ENCODE measurements around the gene S1PR1. TPM values are rescaled to one million over a fixed set of nuclear protein-coding genes. Genes with fewer than 3 reads are reported as not detected.
A peak's percentile ranks its signal among the peaks of the same experiment; 100 is the strongest.

Gene S1PR1
- total RNA-seq, 1 donor from 2014 or later, result 222 TPM

DNA sequence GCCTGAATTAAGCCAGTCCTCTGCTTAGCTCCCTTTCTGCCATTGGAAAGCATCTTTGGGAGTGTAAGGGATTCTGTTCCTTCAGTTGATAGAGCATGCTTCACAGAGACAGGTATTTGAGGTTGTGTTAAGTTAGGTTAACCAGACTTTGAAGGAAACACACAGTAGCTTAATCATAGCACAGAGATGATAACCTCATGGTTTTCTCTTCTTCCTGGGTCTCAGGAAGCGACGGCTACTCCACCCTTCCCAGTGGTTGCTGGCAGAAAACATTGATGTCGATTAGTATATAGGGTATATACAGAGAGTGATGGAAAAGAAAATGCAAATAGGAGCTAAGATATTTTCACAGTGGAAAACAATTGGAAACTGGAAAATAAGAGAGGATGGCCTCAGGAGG is 42.0 kb downstream of the S1PR1 start:
- no peak for DNase-seq (ENCODE audit: low read depth, low spot score)

DNA sequence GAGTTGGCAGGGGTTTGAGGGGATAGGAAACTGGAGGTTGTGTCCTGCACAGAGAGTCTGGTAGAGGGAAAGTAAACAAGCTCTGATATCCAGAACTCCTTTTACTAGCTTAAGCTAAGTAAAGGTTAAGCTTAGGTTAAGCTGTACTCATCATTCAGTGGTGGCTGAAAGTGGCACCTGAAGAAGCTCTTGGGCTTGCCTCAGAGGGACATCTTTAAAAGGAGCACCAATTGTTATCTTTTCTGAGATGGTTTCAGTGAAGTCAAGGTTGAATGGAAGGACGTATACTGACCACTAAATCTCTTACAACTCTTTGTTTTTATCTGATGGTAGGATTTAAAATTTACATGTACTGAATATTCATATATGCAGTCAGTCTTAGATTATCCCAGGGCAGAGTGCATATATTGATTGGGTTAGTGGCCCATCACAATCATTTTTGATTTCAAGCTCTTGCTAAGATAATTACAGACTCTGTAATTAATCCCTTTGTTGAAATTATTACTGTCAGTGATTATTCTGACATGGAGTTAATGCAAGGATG is 43.3 kb downstream of the S1PR1 start:
- DNase-seq (ENCODE audit: low read depth, low spot score), result no peak

DNA sequence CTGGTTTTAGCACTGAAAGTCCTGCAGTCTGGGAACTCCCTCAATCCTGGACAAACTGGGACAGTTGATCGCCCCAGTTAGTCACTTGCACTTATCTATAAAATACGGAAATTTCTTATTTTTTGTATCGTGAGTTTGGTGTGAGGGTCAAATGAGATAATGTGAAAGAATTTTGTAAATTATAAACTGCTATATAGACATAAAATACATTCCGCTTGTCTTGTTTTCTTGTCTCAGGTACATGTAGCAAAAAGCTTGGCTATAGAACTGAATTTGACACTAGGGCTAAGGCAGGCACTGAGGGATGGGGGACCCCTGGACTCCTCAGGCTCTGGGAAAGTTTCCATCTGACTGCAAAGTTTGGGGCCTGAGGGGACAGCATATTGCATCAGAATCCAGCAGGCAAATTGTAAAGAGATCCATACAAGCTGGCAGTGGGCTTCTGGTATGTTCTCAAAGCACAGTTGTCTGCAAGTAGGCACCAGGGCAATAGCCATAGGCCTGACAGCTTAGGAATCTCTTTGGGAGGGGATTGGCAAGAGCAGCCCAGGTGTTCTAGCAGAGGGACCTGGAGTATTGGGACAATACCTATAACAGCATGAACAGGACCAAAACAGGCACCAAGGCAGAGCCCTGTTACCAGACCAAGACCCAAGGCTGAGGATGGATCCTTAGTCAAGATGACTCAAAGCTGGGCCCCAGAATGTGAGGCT is 44.3 kb downstream of the S1PR1 start:
- no peak for DNase-seq (ENCODE audit: low read depth, low spot score)

DNA sequence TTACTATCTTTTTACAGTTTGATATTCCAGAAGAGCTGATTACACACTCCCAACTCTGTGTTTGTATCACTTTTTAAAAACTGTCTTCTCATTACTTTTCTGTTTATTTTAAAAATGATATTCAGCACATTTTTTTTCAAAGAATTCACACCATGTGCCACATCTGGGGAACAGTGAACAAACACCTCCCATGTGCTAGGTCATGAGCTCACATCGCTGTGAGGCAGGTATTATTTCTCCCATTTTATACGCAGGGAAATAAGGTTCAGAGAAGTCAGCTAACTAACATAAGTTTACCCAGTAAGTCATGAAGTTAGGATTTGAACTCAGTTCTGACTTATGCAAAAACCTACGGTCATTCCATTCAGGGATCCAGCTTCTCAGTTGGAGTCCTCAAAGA is 44.9 kb downstream of the S1PR1 start:
- DNase-seq (ENCODE audit: low read depth, low spot score), result no peak

- no peak for DNase-seq (ENCODE audit: low read depth, low spot score)
Observed at GRCh38 chr1:101282314-101283038, 45.7 kb downstream of the S1PR1 start.

DNA sequence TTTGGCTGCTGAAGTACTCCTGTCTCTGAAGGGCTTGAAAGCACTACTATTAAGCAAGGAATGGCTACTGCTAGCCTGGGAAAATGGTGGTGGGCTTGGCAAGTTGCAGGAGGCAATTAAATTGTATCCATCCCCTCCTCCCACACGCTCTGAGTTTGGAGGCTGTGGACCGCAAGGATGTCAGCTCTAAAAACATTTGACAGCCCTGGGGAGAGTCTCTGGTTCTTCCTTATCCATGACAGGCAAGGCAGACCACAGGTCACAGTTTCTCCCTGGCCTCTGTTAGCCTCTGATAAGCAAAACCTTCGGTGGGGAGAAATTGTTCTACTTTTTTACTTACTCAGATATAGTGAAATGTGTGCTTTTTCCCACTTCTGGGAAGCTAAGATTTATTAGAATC is 46.6 kb downstream of the S1PR1 start:
- DNase-seq (ENCODE audit: low read depth, low spot score), result no peak

GRCh38 chr1:101284021-101284420 is 47.2 kb downstream of the S1PR1 start:
- DNase-seq (ENCODE audit: low read depth, low spot score), result no peak

DNA sequence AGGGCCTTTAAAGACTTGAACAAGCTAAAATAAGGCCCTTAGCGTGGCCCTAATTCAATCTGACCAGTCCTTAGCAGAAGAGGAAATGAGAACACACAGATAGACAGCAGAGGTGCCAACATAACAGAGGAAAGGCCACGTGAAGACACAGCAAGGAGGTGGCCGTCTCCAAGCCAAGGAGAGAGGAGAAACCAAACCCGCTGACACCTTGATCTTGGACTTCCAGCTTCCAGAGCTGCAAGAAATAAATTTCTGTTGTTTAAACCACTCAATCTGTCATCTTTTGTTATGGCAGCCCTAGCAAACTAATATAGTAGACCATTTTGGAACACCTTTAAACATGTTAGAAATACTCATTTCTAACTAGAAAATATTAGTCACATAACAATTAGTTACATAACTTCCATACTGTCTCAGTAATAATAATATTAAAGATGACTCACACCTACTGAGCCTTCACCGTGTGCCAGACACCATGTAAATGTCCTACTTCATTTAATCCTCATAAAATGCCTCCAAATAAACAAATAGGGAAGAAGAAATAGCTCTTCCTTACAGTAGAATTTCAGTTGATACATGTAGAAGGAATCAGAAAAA is 47.9 kb downstream of the S1PR1 start:
- no peak for DNase-seq (ENCODE audit: low read depth, low spot score)

DNA sequence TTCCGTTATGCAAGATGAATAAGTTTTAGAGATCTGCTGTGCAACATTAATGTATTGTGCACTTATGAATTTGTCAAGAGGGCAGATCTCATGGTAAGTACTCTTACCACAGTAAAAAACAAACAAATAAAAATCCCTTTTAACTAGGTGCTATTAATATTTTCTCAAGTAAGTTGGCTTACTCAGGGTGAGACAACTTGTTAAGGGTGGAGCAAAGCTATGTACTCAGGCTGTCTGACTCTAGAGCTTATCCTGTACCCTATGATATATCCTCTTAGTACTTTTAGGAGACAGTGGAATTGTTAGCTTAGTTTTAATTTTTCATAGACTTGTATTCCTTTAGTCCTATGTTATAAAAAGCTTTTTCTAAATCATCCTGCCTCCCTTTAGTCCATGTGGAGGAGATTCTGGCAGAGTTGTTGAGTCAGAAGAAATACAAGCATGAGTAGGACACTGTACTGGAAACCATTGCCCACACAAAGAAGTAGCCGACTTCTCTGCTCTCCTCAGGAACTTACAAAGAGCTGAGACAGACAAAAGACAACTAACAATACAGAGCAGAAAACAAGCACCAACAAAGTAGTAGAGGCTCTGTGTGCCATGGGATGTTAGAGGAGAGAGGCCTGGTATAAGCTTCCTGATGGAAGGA is 49.2 kb downstream of the S1PR1 start:
- DNase-seq (ENCODE audit: low read depth, low spot score), result no peak

DNA sequence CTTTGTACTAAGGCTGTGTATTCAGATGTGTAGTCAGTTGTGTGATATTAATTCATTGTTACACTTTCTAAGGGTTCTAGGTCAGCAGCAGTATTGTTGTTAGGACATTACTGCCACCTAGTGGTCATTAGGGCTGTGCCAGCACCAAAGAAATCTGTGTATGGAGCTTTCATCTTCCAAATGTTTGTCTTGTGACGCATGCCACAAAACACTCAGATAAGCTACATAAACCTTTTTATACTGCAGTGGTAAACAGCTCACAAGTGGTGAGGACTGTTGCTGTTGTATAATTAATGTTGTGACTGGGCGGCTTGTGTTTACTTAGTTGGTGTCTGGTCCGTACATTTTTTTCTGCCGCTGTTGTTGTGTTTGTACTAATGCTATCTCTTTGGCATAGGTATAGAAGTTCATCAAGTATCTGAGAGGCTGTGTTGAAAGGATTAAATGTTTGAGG is 51.7 kb downstream of the S1PR1 start:
- DNase-seq (ENCODE audit: low read depth, low spot score), result peak; percentile 89

- DNase-seq (ENCODE audit: low read depth, low spot score), result no peak
Observed at GRCh38 chr1:101290119-101290921, 53.5 kb downstream of the S1PR1 start.

Other genes with a start within 250 kb of the S1PR1 start
- 24.6 and 27.6 TPM in 2 replicates for gene DPH5, start 211.2 kb upstream of the S1PR1 start, total RNA-seq